Measurements from ENCODE around the gene DMTF1. TPM values are rescaled to one million over a fixed set of nuclear protein-coding genes. Genes with fewer than 3 reads are reported as not detected.

The DMTF1 gene
- total RNA-seq, 1 experiment from 2014 or later: 56.3 TPM

DNA sequence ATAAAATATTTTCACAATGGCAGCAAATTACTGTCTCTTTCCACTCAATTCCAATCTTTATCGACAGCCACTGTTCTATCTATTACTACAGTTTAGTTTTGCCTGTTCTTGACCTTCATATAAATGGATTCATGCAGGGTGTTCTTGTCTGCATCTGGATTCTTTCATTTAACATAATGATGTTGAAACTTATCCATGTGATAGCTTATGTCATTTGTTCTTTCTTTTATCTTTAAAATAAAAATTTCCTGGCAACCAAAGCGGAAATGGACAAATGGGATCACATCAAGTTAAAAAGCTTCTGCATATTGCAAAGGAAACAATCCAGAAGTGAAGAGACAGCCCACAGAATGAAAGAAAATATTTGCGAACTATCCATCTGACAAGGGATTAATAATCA, 20.5 kb upstream of the DMTF1 start:
- Histone ChIP-seq H3K9me2 (ENCODE audit: insufficient read depth) (no peaks in the 10 kb centered on the region), H3K36me3 (ENCODE audit: control insufficient read depth in 1 of 2, insufficient read depth in 2 of 2, low read length in 2 of 2) (no peaks in the 10 kb centered on the region), H3K4me2 (ENCODE audit: low read length) (no peak overlapping the region), H3K27me3 (ENCODE audit: insufficient read depth, low read length) (no peaks in the 10 kb centered on the region), H3K4me1 (ENCODE audit: control insufficient read depth in 1 of 2, insufficient read depth in 2 of 2, low read length in 2 of 2) (no peaks in the 10 kb centered on the region), H4K20me1 (ENCODE audit: insufficient read depth) (no peaks in the 10 kb centered on the region), H3K79me2 (ENCODE audit: insufficient read depth, low read length) (no peaks in the 10 kb centered on the region), H2AFZ (ENCODE audit: low read depth, low read length, poor library complexity, severe bottlenecking) (no peak overlapping the region), H3K9ac (ENCODE audit: low read length) (no peak overlapping the region), H3K9me3 (ENCODE audit: control insufficient read depth in 1 of 2, insufficient read depth in 1 of 2, low read depth in 1 of 2, low read length in 2 of 2) (no peaks in the 10 kb centered on the region), H3K27ac (ENCODE audit: low read depth, low read length) (no peak overlapping the region), H3K4me3 (replicated peaks in 1 of 2; ENCODE audit: low read depth in 1 of 2, low read length in 2 of 2) (no peak overlapping the region)
- RAD21 ChIA-PET (ENCODE audit: low non-redundant PET in 1 of 2, low total read pairs in 2 of 2, uncharacterized antibody in 2 of 2, unreplicated experiment in 2 of 2): no interaction called here
- POLR2A ChIA-PET: no interaction called here
- ATAC-seq (no peak), DNase-seq (ENCODE audit: low read depth, low spot score) (no peak)
- CTCF ChIA-PET: no interaction called here
- BruUV-seq (replicated peaks): no TSS peak
- no peak for TF ChIP-seq FOSL1 (IDR thresholded peaks at IDR 0.05; ENCODE audit: low read depth)
- no peak for TF ChIP-seq CBX3 (IDR thresholded peaks at IDR 0.05; ENCODE audit: low read depth)
- no peak for TF ChIP-seq RAD21 (IDR thresholded peaks at IDR 0.05; ENCODE audit: low read depth)
- no peak for TF ChIP-seq CEBPB (IDR thresholded peaks at IDR 0.05; ENCODE audit: low read depth)
- TF ChIP-seq JUND (IDR thresholded peaks at IDR 0.05): no peak
- TF ChIP-seq ELF1 (IDR thresholded peaks at IDR 0.05; ENCODE audit: borderline replicate concordance, low read depth): no peak
- TF ChIP-seq SRF (IDR thresholded peaks at IDR 0.05; ENCODE audit: low read depth): no peak
- intact Hi-C loops (cut with micrococcal nuclease): no loop called here

DNA sequence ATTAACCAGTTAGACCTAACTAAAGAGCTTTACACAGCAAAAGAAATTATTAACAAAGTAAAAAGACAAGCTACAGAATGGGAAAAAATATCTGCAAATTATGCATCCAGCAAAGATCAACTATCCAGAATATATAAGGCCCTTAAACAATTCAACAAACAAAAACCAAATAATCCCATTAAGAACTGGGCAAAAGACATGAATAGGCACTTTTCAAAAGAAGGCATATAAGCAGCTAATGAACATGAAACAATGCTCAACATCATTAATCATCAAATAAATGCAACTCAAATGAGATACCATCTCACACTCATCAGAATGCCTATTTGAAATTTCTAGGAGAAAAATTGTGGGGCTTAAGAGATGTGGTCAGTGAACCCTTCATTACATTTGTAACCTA, 15.0 kb upstream of the DMTF1 start:
- H3K27ac ChIP-seq (ENCODE audit: low read depth, low read length): no peak overlapping the region
- ChIA-PET RAD21 (ENCODE audit: low non-redundant PET in 1 of 2, low total read pairs in 2 of 2, uncharacterized antibody in 2 of 2, unreplicated experiment in 2 of 2) (no interaction called here), CTCF (no interaction called here), POLR2A (no interaction called here)
- intact Hi-C loops (cut with micrococcal nuclease): no loop called here
- H3K4me2 ChIP-seq (ENCODE audit: low read length): no peak overlapping the region
- H2AFZ ChIP-seq (ENCODE audit: low read depth, low read length, poor library complexity, severe bottlenecking): no peak overlapping the region
- H3K9me2 ChIP-seq (ENCODE audit: insufficient read depth): no peaks in the 10 kb centered on the region
- BruUV-seq (replicated peaks): no TSS peak
- no peak for TF ChIP-seq CEBPB (IDR thresholded peaks at IDR 0.05; ENCODE audit: low read depth)
- no peak for TF ChIP-seq MAX (IDR thresholded peaks at IDR 0.05)
- no peak for TF ChIP-seq SRF (IDR thresholded peaks at IDR 0.05; ENCODE audit: low read depth)
- no peak for TF ChIP-seq SIN3A (IDR thresholded peaks at IDR 0.05; ENCODE audit: low read depth)
- TF ChIP-seq ZNF274 (IDR thresholded peaks at IDR 0.05; ENCODE audit: low read depth, low read length): no peak
- TF ChIP-seq TCF7L2 (IDR thresholded peaks at IDR 0.05; ENCODE audit: borderline replicate concordance, extremely low read depth, insufficient read depth, insufficient read length): no peak
- no peak for TF ChIP-seq EZH2phosphoT487 (IDR thresholded peaks at IDR 0.05; ENCODE audit: borderline replicate concordance)
- no peak for TF ChIP-seq RAD21 (IDR thresholded peaks at IDR 0.05; ENCODE audit: low read depth)
- no peak for TF ChIP-seq FOSL1 (IDR thresholded peaks at IDR 0.05; ENCODE audit: low read depth)
- H4K20me1 ChIP-seq (ENCODE audit: insufficient read depth): no peaks in the 10 kb centered on the region
- no peaks in the 10 kb centered on the region for H3K79me2 ChIP-seq (ENCODE audit: insufficient read depth, low read length)
- DNase-seq (ENCODE audit: low read depth, low spot score) (no peak), ATAC-seq (no peak)
- no peaks in the 10 kb centered on the region for H3K4me1 ChIP-seq (ENCODE audit: control insufficient read depth in 1 of 2, insufficient read depth in 2 of 2, low read length in 2 of 2)
- no peak overlapping the region for H3K4me3 ChIP-seq (replicated peaks in 1 of 2; ENCODE audit: low read depth in 1 of 2, low read length in 2 of 2)
- H3K9me3 ChIP-seq (ENCODE audit: control insufficient read depth in 1 of 2, insufficient read depth in 1 of 2, low read depth in 1 of 2, low read length in 2 of 2): no peaks in the 10 kb centered on the region
- no peaks in the 10 kb centered on the region for H3K36me3 ChIP-seq (ENCODE audit: control insufficient read depth in 1 of 2, insufficient read depth in 2 of 2, low read length in 2 of 2)
- no peaks in the 10 kb centered on the region for H3K27me3 ChIP-seq (ENCODE audit: insufficient read depth, low read length)
- H3K9ac ChIP-seq (ENCODE audit: low read length): no peak overlapping the region
